Right hindlimb (tissue), 1 donor: ENCODE measurements around the gene ATG10.
"Not testable (repeated sequence)": the region's sequence is repeated elsewhere in the genome, so short reads cannot be mapped to it uniquely, and the experiment has no call there.

Source experiments
- DNase-seq: peaks from one replicate; pipeline ENCODE4 v3.0.0-alpha.2; 2018

ATG10 gene

DNA sequence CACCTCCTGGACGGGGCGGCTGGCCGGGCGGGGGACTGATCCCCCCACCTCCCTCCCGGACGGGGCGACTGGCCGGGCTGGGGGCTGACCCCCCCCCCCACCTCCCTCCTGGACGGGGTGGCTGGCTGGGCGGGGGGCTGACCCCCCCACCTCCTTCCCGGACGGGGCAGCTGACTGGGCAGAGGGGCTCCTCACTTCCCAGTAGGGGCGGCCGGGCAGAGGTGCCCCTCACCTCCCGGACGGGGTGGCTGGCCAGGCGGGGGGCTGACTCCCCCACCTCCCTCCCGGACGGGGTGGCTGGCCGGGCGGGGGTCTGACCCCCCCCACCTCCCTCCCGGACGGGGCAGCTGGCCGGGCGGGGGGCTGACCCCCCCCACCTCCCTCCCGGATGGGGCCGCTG, 11.3 kb downstream of the ATG10 start:
- DNase-seq = not testable (repeated sequence)

DNA sequence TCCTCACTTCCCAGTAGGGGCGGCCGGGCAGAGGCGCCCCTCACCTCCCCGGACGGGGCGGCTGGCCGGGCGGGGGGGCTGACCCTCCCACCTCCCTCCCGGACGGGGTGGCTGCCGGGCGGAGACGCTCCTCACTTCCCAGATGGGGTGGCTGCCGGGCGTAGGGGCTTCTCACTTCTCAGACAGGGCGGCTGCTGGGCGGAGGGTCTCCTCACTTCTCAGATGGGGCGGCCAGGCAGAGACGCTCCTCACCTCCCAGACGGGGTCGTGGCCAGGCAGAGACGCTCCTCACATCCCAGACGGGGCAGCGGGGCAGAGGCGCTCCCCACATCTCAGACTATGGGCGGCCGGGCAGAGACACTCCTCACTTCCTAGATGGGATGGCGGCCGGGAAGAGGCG, 11.7 kb downstream of the ATG10 start:
- DNase-seq = not testable (repeated sequence)

DNA sequence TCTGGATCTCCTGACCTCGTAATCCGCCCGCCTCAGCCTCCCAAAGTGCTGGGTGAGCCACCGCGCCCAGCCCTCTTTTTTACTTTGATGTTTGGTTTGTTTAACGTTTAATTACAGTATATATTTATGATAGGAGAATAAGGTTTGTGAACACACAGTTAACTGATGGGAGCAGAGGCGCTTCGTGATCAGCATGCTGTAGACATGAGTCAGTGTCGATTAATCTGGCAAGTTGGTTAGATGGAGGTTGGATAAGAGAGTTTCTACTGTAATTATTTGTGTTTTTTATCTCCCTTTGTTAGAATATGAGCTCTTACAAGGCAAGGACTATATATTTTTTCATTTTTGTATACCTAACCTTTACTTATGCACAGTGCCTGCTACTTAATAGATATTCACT, 14.3 kb downstream of the ATG10 start:
- no peak for DNase-seq

DNA sequence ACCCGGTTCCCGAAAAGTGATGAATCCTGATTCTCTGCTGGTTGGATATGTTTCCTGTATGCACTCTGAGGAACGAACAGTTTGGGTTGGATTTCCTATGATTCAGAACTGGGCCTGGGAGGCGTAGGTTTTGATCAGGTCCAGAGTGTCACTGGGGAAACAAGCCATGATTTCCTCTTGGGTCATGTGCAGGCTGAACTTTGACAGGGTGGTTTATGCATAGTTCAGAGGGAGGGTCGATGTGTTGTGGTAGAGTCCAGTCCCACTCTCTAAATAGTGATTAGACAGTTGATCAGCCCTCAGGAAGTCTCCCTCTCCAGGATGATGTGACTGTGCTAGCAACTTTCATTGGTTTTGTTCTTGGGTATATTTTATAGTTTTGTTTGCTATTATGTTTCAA, 17.4 kb downstream of the ATG10 start:
- DNase-seq = no peak

DNA sequence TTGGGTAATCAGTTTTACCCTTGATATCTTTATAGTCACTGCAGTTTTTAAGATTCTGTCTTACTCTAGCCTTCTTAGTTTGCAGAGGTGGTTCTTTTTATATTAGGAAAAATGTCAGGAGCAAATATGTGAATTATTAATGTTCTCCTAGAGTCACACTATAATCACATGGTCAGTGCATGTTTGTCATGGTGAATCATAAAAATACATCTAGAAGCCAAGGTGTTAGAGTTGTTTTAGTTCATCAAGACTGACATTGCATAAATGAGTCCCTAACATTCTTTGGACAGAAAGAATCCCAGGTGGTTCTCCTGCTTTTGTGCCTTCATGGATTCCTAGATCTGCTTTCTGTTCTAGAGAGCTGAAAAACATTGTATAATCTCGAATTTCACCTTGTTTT, 22.9 kb downstream of the ATG10 start:
- DNase-seq = no peak

DNA sequence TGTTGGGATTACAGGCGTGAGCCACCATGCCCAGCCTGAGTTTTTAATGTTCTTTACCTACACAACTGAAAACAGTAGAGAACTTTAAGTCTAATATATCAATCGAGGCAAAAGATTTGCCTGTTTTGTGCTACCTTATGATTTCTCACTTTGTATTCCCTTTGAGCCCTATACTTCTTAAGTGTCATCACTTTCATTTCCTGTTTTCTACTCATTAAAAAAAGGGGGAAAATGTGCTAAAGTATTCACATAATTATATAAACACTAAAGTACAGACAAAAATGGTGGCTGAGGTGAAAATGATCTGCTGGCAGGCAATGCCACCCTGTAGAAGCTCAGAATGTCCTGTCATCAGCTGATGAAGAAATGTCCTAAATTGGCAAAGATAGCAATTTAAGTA, 23.6 kb downstream of the ATG10 start:
- DNase-seq = no peak

DNA sequence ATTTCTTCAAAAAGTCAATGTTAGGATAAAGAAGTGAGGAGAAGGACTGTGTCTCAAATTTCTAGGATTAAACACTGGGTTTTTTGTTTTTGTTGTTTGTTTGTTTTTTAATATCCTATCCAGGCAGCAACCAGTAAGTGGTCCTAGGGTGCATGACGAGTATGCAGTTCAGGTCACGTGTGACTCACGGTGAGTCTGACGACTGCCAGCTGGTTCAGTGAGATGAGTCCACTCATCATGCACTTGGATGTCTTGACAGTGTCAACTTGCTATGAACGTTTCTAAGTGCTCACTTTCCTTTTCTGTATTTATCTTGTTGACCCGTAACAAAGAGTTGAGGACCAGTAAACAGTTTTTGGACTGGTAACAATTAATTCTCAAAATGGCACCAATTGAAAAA, 32.7 kb downstream of the ATG10 start:
- no peak for DNase-seq

DNA sequence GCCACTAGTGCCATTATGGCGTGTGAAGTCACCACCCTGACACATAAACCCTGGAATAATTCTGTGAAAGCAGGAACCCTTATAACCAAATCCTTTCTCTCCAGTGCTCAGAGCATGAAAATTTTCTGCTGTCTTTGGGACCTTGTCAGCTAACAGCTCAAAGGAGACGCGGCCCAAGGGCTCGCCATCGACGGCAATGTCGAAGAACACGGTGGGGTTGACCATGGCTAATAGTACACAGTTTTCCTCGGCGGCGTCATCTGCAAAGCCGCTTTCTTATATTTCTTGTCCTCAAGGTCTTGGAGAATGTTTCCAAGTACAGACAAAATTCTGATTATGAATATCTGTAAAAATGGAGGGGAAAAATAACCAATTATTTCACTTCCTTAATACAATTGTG, 38.0 kb downstream of the ATG10 start:
- not testable (repeated sequence) for DNase-seq

DNA sequence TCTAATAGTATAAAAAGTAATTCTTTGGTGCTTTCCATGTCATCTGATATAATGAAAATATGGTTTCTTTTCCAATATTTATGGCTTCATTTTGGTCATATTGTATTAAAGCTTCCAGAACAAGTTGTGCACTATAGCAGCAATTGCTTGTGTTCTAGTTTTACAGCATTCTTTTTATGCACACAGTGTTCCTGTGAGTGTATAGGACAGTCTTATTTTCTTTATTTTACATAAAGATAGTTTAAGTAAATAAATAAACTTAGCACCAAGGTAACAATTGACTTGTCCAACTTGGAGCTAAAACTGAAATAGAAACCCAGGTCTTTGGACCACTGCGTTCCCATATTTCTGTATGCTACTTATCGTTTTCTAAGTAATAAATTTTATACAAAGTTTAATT, 38.9 kb downstream of the ATG10 start:
- no peak for DNase-seq

DNA sequence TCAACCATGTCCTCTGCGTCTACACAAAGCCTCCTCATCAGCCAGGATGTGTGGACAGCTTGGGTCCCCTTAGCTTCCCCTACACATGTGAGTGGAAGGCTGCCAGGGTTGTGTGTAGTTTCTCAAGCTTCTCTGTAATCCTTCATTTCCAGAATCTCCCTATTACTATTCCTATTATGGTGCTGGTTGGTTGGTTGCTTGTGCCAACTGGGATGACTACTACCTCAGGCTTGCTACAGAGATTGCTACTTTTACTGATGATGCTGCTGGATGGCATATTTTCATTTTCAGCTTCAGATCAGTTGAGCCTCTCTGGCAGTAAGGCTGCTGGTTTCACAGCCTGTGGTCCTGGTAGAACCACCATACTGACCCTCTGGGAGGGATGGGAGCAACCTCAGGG, 39.9 kb downstream of the ATG10 start:
- no peak for DNase-seq

DNA sequence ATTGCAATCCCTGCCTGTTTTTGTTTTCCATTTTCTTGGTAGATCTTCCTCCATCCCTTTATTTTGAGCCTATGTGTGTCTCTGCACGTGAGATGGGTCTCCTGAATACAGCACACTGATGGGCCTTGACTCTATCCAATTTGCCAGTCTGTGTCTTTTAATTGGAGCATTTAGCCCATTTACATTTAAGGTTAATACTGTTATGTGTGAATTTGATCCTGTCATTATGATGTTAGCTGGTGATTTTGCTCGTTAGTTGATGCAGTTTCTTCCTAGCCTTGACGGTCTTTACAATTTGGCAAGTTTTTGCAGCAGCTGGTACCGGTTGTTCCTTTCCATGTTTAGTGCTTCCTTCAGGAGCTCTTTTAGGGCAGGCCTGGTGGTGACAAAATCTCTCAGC, 42.8 kb downstream of the ATG10 start:
- not testable (repeated sequence) for DNase-seq

DNA sequence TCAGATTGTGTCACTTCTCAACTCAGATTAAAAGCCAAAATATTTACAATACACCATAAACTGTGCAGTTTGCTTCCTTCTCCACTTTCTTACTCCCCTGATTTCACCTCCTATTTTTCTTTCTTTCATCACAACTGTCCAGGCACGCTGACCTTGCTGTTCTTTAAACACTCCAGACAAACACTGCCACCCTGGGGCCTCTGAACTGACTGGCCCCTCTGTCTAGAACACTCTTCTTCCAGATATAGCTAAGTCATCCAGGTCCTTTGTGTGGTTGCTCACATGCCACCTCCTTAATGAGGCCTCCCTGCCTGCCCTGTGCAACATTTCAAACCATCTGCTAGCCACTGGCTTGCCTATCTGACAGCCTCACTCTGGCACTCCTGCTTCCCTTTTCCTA, 46.6 kb downstream of the ATG10 start:
- DNase-seq = no peak

DNA sequence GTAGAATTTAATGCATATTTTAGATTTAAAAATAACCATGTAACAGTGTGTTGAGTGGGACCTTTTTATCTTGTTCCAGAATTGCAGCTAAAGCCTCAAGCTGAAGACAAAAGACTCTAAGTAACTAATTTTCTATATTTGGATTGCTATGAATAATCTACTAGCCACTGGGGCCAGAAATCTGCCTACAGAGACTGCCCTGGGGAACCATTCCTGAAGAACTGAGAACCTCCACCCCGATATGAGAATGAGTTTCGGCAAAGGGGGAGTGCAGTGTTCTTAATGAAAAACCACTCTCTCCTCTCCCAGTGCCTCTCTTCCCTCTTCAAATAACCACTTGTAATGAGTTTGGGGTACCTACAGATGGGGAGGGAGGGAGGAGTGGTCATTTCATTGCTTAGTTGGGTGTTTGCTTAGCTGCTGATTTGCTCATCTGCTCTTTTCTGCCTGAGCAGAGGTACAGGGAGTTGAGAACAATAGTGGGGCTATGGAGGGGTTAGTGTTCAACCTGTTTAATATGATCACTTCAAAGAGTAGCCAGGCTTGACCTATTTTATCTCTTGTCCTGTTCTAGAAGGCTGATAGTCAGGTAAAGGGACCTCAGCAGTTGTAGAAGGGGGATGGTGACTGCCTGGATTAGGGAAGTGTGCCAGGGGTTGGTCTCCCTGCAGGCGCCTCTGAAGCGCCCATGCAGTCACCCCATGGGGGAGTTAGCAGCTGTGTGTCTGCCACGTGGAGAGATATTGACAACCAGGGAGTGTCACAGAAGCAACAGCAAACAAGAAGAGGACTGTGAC, 47.7 kb downstream of the ATG10 start:
- no peak for DNase-seq

DNA sequence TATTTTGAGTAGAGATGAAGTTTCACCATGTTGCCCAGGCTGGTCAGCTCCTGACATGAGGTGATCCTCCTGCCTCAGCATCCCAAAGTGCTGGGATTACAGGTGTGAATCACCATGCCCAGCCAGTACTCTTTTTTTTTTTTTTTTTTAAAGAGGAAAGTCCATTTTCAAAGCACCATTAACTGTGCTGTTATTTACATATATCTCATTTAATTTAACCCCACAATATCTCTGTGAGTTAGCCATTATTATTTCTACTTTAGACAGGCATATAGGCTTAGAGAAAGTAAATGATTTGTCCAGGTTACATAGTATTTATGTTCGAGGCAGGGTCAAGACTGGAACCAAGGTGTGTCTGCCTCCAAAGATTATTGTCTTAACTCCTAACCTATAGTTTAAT, 50.7 kb downstream of the ATG10 start:
- no peak for DNase-seq

DNA sequence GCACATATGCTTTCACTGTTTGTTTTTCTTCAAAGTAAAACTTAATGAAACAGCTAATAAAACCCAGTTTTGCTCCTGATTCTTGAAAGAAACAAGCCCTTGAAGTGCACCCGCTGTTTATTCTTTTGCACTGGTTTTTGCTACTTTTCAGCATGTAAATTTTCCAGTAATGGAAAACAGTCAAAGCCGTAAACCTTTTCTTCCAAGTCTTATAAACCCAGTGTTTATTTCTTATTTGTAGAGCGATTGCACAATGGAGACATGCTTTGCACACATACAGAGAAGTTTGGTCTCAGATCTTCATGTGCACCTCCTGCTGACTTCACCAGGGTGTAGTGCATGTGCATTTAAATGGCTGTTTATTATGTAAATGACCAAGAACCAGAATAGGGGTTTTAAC, 51.8 kb downstream of the ATG10 start:
- DNase-seq = no peak

DNA sequence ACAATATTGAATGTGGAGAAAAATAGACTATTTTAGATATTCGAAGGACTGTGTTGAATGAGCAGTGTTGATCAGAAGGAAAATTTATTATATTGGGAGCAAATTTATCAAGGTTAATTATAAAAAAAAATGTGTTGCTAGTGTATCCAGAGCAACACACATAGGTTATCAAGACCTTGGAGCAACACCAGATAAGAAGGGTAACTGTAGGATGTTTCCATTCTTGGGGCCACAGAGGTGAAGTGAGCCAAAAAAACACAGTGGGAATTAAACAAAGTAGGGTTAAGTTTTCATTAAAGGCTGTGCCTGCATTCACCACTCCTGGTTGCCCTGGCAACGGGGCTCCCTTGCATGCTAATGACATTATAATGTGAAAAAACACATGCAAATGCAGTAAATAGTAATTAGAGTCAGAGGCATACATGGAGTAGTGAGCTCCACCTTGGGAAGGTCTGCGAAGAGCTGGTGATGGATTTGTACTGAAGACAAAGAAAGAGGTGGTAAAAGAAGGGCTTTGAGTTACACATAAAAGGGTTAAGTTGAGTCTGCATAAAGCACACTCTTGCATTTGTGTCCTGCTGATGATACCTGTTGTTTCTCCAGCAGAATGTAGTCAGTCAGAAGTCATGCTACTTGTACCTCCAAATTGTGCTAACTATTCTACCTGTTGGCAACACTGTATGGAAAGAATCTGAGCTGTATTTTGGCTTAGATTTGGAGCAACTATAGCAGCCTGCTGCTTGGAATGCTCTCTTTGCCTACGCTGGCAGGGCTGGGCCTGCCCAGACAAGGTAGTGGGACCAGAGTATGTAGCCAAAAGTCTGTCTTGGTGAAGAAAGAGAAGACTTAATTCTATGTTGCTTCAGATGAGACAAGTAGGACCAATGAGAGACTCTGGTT, 59.6 kb downstream of the ATG10 start:
- no peak for DNase-seq

DNA sequence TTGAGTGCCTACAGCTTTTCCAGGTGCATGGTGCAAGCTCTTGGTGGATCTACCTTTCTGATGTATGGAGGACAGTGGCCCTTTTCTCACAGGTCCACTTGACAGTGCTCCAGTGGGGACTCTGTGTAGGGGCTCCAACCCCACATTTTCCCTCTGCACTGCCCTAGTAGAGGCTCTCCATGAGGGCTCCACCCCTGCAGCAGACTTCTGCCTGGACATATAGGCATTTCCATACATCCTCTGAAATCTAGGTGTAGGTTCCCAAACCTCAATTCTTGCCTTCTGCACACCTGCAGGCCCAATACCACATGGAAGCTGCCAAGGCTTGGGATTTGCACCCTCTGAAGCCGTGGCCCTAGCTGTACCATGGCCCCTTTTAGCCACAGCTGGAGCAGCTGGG, 71.1 kb downstream of the ATG10 start:
- not testable (repeated sequence) for DNase-seq

DNA sequence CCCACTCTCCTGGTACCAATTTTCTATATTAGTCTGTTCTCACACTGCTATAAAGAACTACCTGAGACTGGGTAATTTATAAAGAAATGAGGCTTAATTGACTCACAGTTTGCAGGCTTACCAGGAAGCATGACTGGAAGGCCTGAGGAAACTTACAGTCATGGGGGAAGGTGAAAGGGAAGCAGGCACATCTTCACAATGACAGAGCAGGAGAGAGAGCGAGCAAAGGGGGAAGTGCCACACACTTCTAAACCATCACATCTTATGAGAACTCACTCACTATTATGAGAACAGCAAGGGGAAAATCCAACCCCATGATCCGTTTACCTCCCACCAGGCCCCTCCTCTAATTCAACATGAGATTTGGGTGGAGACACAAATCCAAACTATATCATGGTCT, 72.2 kb downstream of the ATG10 start:
- DNase-seq = no peak

DNA sequence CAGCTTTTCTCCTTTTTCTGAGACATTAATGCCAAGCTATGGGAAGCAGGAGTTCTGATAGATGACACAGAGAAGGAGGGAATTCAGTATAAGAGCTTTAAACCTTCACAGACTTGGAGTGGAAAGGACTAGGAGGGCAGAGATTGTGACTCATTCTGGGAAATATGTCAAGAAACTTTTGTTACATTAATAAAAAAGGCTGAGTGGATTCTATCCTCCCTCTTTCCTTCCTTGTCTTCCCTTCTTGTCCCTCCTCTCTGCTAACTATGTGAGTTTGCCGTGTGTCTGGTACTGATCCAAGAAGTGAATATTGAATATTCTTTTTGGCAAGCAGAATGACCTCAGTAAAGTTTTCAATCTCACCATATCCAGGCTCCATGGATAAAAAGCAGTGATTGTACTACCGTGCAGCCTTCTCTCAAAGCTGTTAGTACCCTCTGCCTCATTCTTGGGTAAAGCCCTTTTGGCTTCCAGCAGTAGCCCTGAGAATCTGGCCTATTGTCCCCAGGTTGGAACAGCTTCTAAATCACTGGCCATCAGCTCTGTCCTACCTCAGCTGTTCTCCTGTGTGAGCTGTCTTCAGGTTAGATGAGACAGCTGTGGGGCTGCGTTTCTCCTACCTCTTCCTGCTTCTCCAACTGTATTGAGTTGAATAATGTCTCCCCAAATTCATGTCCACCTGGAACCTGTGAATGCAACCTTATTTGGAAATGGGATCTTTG, 73.9 kb downstream of the ATG10 start:
- peak; percentile 17 for DNase-seq

DNA sequence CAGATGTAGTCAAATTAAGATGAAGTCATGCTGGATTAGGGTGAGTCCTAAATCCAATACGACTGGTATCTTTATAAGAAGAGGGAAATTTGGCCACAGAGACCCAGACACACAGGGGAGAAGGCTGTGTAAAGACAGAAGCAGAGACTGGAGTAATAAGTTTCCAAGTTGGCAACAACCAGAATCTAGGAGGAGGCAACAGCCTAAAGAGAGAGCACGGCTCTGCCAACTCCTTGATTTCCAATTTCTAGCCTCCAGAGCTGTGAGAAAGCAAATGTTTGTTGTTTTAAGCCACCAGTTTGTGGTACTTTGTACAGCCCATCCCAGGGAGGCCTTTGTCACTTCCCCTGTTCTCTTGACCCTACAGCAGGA, 74.4 kb downstream of the ATG10 start:
- DNase-seq = no peak

DNA sequence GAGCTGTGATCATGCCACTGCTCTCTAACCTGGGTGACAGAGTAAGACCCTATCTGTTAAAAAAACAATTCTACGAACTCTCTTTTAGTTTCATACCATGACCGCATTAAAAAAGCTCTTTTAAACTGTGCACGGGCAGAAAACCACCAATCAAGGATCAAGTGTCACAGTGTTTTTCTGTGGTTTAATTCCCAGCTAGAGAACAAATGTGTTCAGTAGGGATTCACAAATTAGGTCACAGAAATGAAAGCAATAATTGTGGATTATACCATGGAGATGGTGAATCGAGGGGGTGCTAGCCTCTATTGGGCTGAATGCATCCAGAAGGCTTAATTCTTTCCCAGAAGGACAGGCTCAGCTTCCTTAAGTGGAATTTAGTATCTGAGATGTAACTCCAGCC, 79.1 kb downstream of the ATG10 start:
- DNase-seq = no peak

DNA sequence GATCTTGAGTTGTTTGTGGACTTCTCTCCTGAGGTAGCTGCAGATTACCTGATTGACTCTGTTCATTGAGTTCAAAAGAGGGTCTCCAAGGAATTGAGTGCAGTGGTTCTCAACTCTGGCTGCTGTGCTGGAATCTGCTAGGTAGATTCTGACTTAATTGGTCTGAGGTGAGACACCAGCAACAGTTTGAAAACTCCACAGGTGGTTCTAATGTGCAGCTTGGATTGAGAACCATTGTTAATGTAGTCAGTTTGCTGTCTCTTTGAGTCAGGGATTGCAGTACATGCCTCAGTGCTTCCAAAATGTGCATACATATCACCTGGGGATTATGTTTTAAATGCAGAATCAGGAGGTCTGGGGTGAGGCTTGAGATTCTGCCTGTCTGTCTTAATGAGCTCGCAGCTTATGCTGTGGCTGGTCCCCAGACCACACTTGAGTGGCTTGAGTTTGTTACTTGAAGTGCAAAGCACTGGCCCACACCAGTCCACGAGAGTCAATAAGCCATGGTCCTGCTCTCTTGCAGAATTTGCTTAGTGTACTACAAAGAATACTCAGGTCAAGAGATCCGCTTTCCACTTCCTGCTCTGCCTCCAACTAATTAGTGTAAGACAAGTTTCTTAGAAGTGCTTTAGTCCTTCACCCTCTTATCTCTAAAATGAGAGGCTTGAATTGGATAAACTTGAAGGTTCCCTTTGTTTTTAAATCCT, 82.3 kb downstream of the ATG10 start:
- no peak for DNase-seq

DNA sequence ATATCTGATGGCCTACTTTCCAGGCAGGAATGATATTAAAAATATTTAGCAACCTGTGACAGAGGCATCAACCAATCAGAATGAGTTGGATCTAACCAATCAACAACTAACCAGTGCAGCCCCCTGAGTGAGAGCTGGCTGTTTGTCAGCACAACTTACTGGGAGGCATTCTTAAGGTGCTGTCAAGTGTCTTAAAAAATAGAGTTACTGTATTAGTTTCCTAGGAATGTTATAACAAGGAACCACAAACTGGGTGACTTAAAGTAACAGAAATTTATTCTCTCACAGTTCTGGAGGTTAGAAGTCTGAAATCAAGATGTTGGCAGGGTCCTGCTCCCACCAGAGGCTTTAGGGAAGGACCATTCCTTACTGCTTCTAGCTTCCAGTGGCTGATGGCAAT, 85.2 kb downstream of the ATG10 start:
- no peak for DNase-seq
